Superior temporal gyrus (tissue), 1 donor: ENCODE data around the gene ARPP19.
"Not testable (repeated sequence)": the region's sequence is repeated elsewhere in the genome, so short reads cannot be mapped to it uniquely, and the experiment has no call there.

Experiments
- DNase-seq: peaks from one replicate; pipeline ENCODE4 v3.0.0-alpha.2; 2016; ENCODE audit errors: extremely low spot score

The ARPP19 gene

DNA sequence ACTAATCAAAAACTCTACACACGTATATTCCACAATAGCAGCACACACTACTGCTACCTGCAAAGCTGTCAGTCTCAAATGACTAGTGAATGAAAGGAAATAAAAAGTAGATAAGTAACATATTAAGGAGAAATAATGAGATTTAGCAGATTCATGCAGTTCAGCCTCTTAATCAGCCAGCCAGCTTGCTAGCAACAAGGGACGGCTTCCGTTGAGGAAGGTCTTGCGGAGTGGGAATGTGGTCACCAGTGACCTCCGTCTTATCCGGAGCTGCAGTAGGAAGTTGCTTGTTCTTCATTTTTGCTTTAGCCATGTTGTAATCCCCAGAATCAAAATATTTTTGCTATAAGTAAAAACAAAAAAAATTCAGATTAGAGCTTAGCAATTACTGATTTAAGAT lies 17.1 kb downstream of the ARPP19 start:
- no peak for DNase-seq

DNA sequence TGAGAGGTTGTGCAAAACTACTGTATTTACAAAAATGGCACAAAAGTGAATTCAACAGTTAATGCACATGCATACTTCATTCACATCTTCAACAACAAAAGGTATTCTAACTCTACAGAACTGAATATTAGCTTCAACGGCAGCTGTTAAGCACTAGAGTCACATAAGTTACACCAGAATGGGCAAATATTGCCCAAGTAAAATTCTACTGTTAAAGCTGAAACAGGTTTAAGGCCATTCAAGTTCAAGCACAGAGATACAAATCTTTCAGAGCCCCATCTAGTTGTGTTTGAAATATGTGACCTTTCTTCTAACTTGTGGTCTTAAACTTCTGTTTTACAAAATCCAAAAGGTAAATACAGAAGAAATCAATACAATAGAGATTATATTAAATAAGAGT lies 17.6 kb downstream of the ARPP19 start:
- DNase-seq: not testable (repeated sequence)

DNA sequence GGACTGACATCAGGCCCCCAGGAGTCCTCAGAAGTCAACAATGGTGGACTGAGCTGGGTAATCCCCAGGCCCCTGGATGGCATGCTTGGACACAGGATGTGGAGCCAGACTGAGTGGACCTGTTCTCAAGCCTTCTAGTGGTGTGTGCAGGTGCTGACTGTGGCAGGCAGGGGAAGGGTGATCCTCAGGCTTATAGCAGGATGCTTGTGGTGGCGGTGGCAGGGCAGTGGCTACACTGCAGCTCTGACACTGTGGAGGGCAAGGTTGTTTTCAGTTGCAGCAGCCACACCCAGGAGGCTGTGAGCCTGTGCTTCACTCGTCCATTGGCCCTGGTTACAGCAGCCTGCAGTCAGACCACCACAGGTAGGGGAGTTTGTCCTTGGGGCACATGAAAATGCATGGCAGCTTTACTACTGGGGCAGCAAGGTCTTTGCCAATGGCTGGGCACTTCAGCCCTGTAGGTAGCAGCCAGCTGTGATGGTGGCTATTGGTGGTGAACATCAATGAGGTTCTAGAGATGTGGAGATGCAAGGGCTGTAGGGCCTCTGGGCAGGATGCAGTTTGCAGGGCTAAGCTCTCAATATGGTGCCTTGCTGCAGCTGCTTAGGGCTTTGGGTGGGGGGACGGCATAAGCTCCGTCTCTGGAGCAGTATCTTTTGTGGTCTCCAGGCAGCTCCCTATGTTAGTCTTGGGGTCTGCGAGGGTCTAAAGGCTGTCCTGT lies 22.6 kb downstream of the ARPP19 start:
- DNase-seq: no peak

DNA sequence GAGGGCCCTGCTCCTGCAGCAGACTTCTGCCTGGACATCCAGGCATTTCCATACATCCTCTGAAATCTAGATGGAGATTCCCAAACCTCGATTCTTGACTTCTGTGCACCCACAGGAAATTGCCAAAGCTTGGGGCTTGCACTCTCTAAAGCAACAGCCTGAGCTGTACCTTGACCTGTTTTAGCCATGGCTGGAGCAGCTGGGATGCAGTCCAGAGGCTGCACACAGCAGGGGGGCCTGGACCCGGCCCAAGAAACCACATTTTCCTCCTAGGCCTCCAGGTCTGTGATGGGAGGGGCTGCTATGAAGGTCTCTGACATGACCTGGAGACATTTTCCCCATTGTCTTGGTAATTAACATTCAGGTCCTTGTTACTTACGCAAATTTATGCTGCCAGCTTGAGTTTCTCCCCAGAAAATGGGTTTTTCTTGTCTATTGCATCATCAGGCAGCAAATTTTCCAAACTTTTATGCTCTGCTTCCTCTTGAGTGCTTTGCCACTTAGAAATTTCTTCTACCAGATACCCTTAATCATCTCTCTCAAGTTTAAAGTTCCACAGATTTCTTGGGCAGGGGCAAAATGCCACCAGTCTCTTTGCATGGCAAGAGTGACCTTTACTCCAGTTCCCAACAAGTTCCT lies 28.3 kb downstream of the ARPP19 start:
- no peak for DNase-seq

DNA sequence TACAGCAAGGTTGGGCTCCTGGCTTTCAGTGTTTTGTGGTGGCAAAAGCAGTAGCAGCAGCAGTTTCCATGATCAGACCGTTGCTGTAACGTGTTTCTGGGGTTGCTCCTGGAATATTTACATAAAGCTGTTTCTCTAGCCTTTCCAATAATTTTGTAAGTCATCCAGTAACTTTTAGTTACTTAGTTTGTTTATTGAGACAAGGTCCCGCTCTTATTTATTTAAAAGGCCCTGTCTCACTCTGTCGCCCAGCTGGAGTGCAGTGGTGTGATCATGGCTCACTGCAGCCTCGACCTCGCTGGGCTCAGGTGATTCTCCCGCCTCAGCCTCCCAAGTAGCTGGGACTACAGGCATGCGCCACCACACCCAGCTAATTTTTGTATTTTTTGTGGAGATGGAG lies 31.4 kb downstream of the ARPP19 start:
- no peak for DNase-seq

DNA sequence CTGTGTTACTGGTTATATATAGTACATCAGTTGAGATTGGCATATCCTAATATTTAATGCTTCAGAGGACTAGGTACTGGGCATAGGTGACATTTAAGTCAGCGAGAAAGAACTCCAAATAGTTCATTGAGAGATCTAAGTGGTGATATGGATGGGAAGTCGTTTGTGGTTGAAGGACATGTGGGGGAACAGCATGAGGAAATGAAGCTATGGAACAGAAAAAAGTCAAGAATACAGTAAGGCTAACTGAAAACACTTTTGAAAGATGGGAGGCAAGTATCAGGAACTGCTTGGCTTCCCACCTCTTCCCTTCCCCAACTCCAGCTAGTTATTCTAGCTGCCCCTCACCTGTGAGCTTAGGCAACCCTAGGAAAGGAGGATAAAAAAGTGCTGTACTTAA lies 36.4 kb downstream of the ARPP19 start:
- no peak for DNase-seq

DNA sequence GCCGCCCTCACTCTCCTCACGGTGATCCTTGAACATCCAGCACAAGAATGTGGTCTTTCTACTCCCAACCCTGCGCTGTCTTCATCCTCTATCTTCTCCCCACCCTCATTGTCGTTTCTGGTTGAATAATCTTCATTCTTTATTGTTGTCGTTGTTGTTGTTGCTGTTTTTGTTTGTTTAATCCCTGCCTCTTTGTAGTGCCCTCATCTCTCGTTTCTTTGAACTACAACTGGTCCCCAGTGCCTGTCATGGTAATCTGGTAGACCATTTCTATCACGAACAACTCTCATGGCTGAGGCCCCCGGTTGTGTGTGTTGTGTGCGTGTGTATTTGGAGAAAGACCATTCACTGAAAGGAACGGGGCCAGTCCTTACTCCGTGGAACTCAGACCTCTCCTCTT lies 38.9 kb downstream of the ARPP19 start:
- no peak for DNase-seq

DNA sequence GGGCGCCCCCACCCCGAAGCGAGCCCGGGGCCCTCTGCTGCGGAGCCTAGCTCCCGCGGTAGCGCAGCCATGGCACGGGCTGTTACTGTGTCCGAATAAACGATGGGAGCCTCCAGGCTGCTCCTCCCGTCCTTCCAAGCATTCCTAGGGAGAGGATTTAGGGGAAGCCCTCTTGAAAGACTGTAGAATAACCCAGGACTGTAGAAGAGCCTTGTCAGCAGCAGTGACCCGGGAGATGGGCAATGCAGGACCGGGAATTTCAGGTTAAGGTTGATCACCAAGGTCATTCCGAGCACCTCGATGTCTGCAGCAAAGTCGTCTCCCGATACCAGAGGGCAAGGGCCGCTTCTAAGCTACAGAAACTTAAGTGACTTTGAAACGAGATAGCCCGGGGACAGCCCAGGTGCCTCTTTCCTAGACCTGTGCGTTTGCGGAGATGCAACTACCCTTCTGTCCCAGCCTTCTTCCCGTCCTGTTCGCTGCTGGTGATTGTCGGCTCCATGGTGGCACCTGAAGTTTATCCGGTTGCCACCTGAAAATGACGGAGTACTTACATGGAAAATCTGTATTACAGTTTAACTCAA lies 39.4 kb downstream of the ARPP19 start:
- peak; percentile 66 for DNase-seq

DNA sequence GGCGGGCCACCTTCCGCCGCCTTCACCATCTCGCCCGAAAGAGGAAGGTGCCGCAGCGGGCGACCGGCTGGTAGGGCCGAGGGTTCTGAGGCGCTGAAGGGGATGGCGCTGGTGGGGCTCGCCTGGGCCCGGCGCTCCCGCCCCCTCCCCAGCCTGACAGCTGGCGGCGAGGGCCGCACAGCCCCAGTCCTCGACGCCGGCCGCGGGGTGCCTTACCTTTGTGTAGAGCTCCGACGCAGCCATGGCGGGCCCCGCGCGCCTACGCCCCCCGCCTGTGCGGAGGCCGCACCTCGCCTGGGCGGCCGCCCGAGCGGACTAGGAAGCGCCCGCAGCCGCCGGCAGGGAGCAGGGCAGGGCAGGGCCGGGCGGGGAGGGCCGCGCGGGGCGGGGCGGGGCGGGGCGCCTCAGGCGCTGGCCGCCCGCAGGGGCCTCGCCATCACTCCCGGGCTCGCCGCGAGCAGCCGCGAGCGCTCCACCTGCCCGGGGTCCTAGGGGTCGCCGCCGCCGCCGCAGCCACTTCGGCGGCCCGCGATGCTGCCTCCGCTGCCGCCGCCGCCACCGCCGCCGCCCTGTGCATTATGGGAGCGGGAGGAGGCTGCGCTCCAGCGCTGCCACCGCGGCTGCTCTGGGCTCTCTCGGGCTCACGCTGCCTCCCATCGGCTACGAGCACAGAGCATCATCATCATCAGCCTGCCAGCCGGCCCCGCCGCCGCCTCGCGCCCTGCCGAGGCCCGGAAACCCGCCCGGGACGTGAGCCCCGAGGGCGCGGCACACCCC lies 40.1 kb downstream of the ARPP19 start, which contains the start of gene MYO5A:
Gene MYO5A (minus strand): TSS at position 317 of the 777 bp plus-strand sequence. CDS start 74 bp downstream, at position 243.
- peak; percentile 84 for DNase-seq

DNA sequence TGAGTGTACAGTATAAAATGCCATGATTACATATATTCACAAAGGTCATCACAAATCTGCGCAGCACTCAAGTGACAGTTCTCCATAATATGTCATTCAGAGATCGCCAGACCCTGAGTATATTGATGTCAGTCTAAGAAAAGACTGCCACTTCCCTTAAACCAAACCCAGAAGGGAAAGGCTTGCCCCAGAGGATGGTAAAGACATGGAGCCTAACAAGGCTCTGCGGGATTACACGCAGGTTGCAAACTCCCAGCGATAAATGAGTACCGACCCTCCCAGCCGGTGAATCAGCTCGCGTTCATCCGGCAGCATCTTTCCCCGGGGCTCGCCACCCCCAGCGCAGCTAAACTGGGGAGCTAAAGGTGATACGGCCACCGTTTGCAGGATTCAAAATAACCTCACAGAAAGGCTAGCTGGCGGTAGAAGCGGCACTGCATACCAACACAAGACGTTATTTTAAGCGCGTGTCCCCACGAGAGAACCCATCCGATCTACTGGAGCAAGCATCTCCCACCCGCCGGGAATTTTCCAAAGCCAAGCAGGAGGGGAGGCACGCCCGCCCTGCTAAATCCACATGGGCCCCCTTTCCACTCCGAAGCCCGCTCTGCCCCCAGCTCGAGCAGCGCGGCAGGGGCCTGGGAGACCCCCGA lies 40.8 kb downstream of the ARPP19 start:
- DNase-seq: no peak

DNA sequence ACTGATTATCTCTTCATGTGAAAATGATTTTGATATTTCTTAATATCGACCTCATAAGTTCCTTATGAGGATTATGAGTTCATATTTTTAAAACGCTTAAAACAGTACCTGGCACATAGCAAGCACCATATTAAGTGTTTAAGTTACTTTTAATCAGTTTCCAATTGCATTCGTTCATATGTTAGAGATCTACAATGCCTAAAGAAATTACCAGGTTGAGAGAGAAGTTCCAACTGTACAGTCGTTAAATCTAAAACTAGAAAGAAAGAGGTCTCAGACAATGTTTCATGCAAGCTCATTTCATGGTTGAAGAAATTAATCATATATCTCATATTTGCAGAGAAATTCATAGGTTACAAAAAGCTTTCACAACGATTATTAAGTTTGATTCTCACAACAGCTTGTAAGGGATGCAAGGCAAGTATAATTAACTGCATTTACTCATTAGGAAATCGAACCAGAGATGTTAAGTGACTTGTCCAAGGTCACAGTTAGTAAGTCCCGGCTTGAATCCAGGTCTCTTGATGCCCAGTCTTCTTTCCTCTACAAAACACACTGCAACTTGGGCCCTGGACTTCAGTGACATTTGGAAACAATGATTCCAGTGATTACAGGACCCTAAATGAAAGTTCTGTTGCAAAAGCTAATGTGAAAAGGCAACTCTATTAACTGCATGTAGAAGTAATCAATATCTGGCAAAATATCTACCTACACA lies 41.5 kb downstream of the ARPP19 start:
- DNase-seq: peak; percentile 13

DNA sequence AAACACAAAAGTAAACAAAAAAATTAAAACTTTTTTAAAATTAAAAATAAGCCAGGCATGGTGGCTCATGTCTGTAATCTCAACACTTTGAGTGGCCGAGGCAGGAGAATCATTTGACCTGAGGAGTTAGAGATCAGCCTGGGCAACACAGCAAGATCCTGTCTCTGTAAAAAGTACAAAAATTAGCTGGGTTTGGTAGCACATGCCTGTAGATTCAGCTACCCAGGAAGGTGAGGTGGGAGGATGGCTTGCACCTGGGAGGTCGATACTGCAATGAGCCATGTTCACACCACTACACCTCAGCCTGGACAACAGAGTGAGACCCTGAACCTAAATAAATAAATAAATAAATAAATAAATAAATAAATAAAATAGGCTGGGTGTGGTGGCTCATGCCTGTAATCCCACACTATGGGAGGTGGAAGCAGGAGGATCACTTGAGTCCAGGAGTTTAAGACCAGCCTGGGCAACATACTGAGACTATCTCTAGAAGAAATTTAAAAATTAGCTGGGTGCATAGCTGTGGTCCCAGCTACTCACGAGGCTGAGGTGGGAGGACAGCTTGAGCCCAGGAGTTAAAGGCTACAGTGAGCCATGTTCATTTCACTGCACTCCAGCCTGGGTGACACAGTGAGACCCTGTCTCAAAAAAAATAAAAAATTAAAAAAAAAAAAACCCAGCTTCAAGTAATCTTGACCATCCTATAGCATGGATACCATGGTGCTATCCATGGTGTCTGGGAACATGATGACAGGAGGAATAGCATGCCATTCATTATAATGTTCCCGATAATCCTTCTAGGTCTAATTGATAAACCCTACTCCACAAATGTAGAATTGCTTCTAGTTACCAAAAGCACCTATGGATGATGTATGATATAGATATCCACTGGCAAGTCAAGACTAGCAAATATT lies 44.4 kb downstream of the ARPP19 start:
- DNase-seq: no peak

DNA sequence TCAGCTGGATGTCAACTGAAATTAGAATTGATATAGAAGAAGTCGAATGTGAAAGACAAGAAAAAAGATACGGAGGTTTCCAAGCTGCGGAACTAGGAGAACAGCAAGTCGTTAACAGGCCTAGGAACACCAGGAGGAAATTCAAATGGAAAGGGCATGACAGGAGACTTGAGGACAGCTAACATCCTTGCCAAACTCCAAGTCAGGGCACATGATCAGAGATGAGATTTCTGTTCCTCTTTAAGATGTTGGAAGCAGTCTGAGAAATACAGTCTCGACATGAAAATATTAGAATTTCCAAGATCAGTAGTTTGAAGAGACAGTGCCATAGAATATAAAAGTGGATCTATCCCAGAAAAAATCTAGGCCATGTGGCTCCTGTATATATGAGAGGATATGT lies 45.2 kb downstream of the ARPP19 start:
- peak; percentile 33 for DNase-seq

DNA sequence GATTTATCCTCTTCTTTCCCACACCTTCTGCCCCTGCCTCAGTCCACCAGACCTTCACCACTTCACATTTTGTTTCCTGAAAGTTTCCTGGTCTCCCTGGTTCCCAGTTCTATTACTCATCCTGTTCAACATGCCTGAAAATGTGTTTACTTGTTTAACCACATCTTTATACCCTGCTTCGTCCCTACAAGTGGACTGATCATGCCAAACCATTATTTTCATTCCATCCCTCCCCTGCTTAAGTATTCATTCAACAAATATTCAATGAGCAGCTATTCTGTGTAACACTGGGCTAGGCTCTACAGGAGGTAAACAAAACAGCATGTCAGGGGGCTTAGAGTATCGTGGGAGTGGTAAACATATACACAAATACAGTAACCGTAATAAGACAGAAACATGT lies 45.6 kb downstream of the ARPP19 start:
- DNase-seq: no peak

DNA sequence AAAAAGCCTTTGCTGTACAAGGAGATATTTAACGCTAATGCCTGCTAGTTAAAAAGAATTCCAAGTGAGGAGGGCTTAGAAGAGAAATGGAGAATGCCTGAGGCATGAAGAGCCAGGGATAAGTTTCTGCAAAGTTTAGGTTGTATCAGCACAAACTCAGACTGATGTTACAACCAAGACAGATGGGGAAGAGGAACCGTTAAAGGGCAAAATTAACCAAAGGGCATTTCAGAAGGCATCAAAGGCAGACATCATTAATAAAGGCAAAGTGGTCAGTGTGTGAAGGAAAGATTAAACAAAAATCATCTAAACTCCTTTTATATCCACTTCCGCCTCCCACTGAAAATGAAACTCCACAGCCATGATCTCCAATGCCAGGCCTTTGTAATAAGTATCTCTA lies 47.1 kb downstream of the ARPP19 start:
- DNase-seq: no peak

DNA sequence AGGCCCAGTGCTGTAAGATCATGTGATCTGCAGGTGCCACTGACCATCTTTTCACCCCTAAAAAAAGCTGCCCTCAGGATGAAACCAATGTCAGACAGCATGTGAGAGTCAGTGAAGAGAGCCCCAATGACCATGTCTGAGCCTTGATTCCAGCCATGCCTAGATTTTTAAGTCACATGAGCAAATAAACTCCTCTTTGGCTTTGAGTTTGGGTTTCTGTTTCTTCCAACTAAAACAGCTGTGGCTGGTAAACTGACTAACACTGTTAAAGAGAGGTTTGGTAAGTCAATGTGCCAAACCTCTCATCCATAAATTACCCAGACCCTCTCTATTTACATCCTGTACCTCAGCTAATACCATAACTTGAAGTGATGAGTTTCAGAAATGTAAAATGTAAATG lies 48.4 kb downstream of the ARPP19 start:
- no peak for DNase-seq

DNA sequence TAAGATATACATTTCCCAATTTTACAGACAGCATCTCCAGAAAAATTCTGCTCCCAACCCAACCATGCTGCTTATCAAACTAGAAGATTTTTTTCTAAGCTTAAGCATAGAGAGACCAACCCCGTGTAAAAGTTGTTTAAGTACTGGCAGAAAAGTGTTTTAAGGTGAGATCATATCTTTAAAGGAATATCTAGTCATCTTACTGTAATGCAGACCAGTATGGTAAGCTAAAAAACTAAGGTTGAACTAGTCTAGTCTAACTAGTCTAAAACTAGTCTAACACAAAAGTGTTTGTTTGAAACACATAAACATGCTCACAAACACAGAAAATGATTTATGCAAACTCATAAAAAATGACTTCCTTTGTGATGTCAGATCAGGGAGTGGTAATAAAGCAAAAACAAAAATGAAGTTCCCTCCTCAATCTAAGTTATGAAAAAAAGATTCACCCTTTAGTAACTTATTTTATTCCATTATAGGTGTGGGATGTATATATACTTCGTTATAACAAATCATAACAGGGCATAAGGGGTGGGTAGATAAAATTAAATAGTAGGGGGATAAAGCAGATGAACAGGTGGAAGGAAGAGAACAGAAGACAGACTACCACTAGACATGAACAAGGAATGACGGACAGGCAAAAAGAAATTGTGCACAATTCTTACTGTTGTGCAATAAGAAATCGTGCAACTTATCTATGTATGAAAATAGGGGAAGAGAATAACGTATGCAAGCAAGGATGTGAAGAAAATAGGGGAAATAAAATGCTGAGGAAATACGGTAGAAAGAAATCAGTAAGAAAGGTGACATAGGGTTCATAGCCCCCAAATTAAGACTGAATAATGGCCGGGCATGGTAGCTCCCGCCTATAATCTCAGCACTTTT lies 50.1 kb downstream of the ARPP19 start:
- DNase-seq: no peak

DNA sequence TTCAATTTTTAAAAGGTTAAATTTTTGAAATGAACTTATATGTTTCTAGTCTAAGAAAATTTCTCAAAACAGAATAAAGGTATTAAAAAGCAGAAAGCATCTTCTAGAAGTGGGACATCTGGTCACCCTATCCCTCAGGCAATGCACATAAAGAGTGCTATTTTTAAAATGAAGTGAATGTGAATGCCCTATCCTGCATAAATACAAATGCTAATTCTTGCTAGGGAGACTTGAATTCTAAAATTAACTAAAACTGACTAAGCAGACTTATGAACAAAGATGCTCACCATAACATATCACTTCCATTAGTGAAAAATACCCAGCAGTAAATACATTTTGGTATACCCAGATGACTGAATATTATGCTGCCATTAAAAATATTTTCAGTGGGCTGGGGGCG lies 51.8 kb downstream of the ARPP19 start:
- peak; percentile 11 for DNase-seq

DNA sequence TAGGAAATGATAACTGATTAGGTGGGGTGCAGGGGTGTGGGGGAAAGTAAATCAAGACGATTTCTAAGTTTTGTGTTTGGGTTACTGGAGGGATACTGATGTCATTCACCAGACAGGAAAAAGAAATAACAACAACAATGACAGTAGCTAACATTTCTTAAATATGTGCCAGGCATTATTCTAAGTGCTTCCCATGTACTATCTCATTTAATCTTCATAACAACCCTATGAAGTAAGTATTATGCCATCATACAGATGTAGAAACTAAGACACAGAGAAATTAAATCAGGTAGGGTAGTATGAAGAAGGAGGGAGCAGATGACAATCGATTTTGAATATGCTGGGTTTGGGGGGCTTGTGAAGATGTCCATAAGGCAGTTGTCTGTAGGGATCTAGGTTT lies 53.5 kb downstream of the ARPP19 start:
- no peak for DNase-seq
